ENCODE results near the gene LIMCH1. TPM values are rescaled to one million over a fixed set of nuclear protein-coding genes. Genes with fewer than 3 reads are reported as not detected.

Gene LIMCH1
- total RNA-seq, 2 experiments from 2014 or later: not detected

- CTCF ChIA-PET: no interaction called here
- POLR2A ChIA-PET: no interaction called here
- no peaks in the 10 kb centered on the region for H3K27me3 Mint-ChIP-seq (ENCODE audit: low read depth)
- DNase-seq (no peak), ATAC-seq (no peak)
- no peaks in the 10 kb centered on the region for H3K36me3 Mint-ChIP-seq (ENCODE audit: low read depth)
- no peak overlapping the region for H3K27ac Mint-ChIP-seq
- no peak overlapping the region for H3K4me3 Mint-ChIP-seq
- no peaks in the 10 kb centered on the region for H3K9me3 Mint-ChIP-seq (ENCODE audit: insufficient read depth)
- no peaks in the 10 kb centered on the region for H3K4me1 Mint-ChIP-seq (ENCODE audit: low read depth)
Observed at GRCh38 chr4:41620594-41621256, 82.8 kb downstream of the LIMCH1 start.

- no peaks in the 10 kb centered on the region for H3K36me3 Mint-ChIP-seq (ENCODE audit: low read depth)
- H3K4me1 Mint-ChIP-seq (ENCODE audit: low read depth): no peaks in the 10 kb centered on the region
- H3K9me3 Mint-ChIP-seq (ENCODE audit: insufficient read depth): no peaks in the 10 kb centered on the region
- H3K27me3 Mint-ChIP-seq (ENCODE audit: low read depth): no peaks in the 10 kb centered on the region
- no peak overlapping the region for H3K27ac Mint-ChIP-seq
- no peak overlapping the region for H3K4me3 Mint-ChIP-seq
- DNase-seq (no peak), ATAC-seq (no peak)
- ChIA-PET CTCF (interaction anchor here (1.1 kb wide), 1 partner anchor 343 kb away, joined by 3 read pairs; no protein-coding TSS in a partner anchor), POLR2A (no interaction called here)
Observed at GRCh38 chr4:41622787-41623186, 84.8 kb downstream of the LIMCH1 start.

- H3K4me1 Mint-ChIP-seq (ENCODE audit: low read depth): no peaks in the 10 kb centered on the region
- no peaks in the 10 kb centered on the region for H3K36me3 Mint-ChIP-seq (ENCODE audit: low read depth)
- POLR2A ChIA-PET: no interaction called here
- CTCF ChIA-PET: no interaction called here
- ATAC-seq (no peak), DNase-seq (no peak)
- no peak overlapping the region for H3K4me3 Mint-ChIP-seq
- H3K9me3 Mint-ChIP-seq (ENCODE audit: insufficient read depth): no peaks in the 10 kb centered on the region
- H3K27ac Mint-ChIP-seq: no peak overlapping the region
- no peaks in the 10 kb centered on the region for H3K27me3 Mint-ChIP-seq (ENCODE audit: low read depth)
Observed at GRCh38 chr4:41624765-41625164, 86.8 kb downstream of the LIMCH1 start.

GRCh38 chr4:41625531-41625930 lies 87.6 kb downstream of the LIMCH1 start:
- ATAC-seq (no peak), DNase-seq (no peak)
- Mint-ChIP-seq H3K27ac (no peak overlapping the region), H3K4me3 (no peak overlapping the region), H3K27me3 (ENCODE audit: low read depth) (no peaks in the 10 kb centered on the region), H3K4me1 (ENCODE audit: low read depth) (no peaks in the 10 kb centered on the region), H3K36me3 (ENCODE audit: low read depth) (no peaks in the 10 kb centered on the region), H3K9me3 (ENCODE audit: insufficient read depth) (no peaks in the 10 kb centered on the region)
- CTCF ChIA-PET: no interaction called here
- POLR2A ChIA-PET: no interaction called here

- ChIA-PET POLR2A (no interaction called here), CTCF (no interaction called here)
Observed at GRCh38 chr4:41628936-41629335, 91.0 kb downstream of the LIMCH1 start.

DNA sequence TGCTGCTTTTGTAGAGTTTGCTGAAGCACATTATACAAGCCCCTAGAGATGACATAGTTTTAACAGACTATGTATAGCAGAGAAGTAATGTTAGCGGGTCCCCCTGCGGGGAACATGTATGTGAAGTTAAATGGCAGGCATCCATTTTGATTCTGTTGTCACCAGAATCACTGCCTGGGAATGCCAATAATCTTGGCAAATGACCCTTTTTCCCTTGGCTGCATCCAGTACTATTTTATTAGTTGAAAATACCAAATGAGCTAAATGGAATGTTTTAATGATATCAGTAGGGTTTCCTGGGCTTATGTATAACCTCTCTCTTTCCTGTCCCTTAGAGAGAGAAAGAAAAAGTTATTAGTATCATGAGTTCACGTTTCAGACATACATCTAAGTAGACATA lies 93.6 kb downstream of the LIMCH1 start:
- Mint-ChIP-seq H3K27ac (no peak overlapping the region), H3K9me3 (ENCODE audit: insufficient read depth) (no peaks in the 10 kb centered on the region), H3K4me3 (no peak overlapping the region), H3K27me3 (ENCODE audit: low read depth) (no peaks in the 10 kb centered on the region), H3K4me1 (ENCODE audit: low read depth) (no peaks in the 10 kb centered on the region), H3K36me3 (ENCODE audit: low read depth) (no peaks in the 10 kb centered on the region)
- ChIA-PET POLR2A (no interaction called here), CTCF (no interaction called here)
- DNase-seq (no peak), ATAC-seq (no peak)

More at GRCh38 chr4:41628936-41629335, 91.0 kb downstream of the LIMCH1 start:
- no peaks in the 10 kb centered on the region for H3K27me3 Mint-ChIP-seq (ENCODE audit: low read depth)
- no peak overlapping the region for H3K4me3 Mint-ChIP-seq
- no peak overlapping the region for H3K27ac Mint-ChIP-seq
- H3K9me3 Mint-ChIP-seq (ENCODE audit: insufficient read depth): no peaks in the 10 kb centered on the region
- ATAC-seq: no peak
- H3K36me3 Mint-ChIP-seq (ENCODE audit: low read depth): no peaks in the 10 kb centered on the region
- H3K4me1 Mint-ChIP-seq (ENCODE audit: low read depth): no peaks in the 10 kb centered on the region
- no peak for DNase-seq

DNA sequence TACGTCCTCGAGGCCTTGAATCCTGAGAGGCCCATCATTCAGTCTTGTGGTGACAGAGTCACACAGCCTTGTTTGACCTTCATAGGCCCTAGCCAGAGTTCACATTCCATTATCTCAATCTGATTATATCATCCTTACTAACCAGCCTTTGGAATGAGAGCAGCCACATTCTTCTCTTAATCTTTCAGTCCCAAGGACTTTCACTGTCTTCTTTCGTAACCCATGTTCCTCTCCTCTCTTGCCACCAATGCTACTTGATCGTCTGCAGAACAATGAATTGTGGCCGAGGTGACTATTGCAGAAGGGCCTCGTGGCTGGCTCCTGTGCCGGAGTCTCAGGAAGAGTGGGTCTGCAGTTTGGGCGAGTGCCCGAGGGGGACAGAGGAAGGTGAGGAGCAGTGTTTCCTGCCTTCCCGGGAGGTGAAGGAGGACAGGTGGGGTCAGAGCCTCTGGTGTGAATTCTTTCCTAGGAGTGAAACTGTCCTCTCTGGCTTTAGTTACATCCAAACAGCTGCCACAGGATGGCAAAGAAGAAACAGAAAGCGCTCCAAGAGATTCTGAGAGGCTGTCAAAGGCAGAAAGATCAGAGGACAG lies 94.6 kb downstream of the LIMCH1 start:
- no peak for ATAC-seq
- H3K27ac Mint-ChIP-seq: no peak overlapping the region
- CTCF ChIA-PET: no interaction called here
- POLR2A ChIA-PET: no interaction called here
- no peak for DNase-seq
- H3K36me3 Mint-ChIP-seq (ENCODE audit: low read depth): no peaks in the 10 kb centered on the region
- H3K4me1 Mint-ChIP-seq (ENCODE audit: low read depth): no peaks in the 10 kb centered on the region
- no peaks in the 10 kb centered on the region for H3K27me3 Mint-ChIP-seq (ENCODE audit: low read depth)
- H3K4me3 Mint-ChIP-seq: no peak overlapping the region
- no peaks in the 10 kb centered on the region for H3K9me3 Mint-ChIP-seq (ENCODE audit: insufficient read depth)

DNA sequence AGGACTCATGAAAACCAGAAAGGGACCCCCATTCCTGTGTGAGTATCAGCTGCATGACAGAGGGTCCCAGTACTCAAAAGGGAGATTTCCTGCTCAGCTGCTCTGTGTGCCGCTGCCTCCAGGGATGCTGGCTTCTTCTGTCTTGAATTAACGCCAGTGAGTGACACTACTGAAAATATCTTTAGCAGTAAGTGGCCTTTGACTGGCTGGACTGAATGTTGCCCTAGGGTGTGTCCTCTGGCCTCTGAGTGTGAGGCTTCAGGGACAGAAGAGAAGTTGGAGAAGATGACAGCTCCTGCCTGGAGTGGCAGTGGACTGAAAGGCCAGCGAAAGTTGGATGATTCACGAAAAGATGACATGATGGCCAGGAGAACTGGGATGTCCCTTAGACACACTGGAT lies 95.4 kb downstream of the LIMCH1 start:
- H3K36me3 Mint-ChIP-seq (ENCODE audit: low read depth): no peaks in the 10 kb centered on the region
- H3K4me3 Mint-ChIP-seq: no peak overlapping the region
- no peak overlapping the region for H3K27ac Mint-ChIP-seq
- POLR2A ChIA-PET: no interaction called here
- no peak for DNase-seq
- H3K9me3 Mint-ChIP-seq (ENCODE audit: insufficient read depth): no peaks in the 10 kb centered on the region
- no peak for ATAC-seq
- H3K4me1 Mint-ChIP-seq (ENCODE audit: low read depth): no peaks in the 10 kb centered on the region
- H3K27me3 Mint-ChIP-seq (ENCODE audit: low read depth): no peaks in the 10 kb centered on the region
- CTCF ChIA-PET: no interaction called here

DNA sequence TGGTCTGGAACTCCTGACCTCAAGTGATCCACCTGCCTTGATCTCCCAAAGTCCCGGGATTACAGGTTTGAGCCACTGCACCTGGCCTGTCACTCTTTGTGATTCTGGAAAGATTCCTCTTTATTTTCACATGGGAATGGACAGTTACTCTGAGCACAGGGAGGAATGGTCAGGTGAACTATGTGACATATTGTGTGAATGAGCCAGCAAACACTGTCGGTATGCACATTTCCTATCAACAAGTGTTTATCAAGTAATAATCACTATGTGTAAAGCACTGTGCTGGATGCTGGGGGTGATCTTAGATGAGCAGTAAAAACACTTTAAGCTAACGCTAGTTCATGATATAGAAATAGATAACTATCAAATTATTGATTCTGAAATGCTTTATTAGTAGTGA lies 97.5 kb downstream of the LIMCH1 start:
- ChIA-PET CTCF (no interaction called here), POLR2A (no interaction called here)
- Mint-ChIP-seq H3K36me3 (ENCODE audit: low read depth) (no peaks in the 10 kb centered on the region), H3K27me3 (ENCODE audit: low read depth) (peaks cover 4% of the 10 kb centered on the region), H3K4me1 (ENCODE audit: low read depth) (no peaks in the 10 kb centered on the region), H3K4me3 (no peak overlapping the region), H3K27ac (no peak overlapping the region), H3K9me3 (ENCODE audit: insufficient read depth) (no peaks in the 10 kb centered on the region)
- ATAC-seq (no peak), DNase-seq (no peak)

- Mint-ChIP-seq H3K27ac (no peak overlapping the region), H3K9me3 (ENCODE audit: insufficient read depth) (no peaks in the 10 kb centered on the region), H3K36me3 (ENCODE audit: low read depth) (no peaks in the 10 kb centered on the region), H3K4me1 (ENCODE audit: low read depth) (no peaks in the 10 kb centered on the region), H3K27me3 (ENCODE audit: low read depth) (peaks cover 9% of the 10 kb centered on the region), H3K4me3 (no peak overlapping the region)
- ATAC-seq: no peak
- POLR2A ChIA-PET: no interaction called here
- CTCF ChIA-PET: no interaction called here
- no peak for DNase-seq
Observed at GRCh38 chr4:41638203-41638602, 100.2 kb downstream of the LIMCH1 start.

GRCh38 chr4:41638866-41639265 lies 100.9 kb downstream of the LIMCH1 start:
- H3K27ac Mint-ChIP-seq: no peak overlapping the region
- H3K4me3 Mint-ChIP-seq: no peak overlapping the region
- no peaks in the 10 kb centered on the region for H3K4me1 Mint-ChIP-seq (ENCODE audit: low read depth)
- POLR2A ChIA-PET: no interaction called here
- no peaks in the 10 kb centered on the region for H3K9me3 Mint-ChIP-seq (ENCODE audit: insufficient read depth)
- DNase-seq (no peak), ATAC-seq (no peak)
- CTCF ChIA-PET: no interaction called here
- no peaks in the 10 kb centered on the region for H3K36me3 Mint-ChIP-seq (ENCODE audit: low read depth)
- peaks cover 9% of the 10 kb centered on the region for H3K27me3 Mint-ChIP-seq (ENCODE audit: low read depth)

DNA sequence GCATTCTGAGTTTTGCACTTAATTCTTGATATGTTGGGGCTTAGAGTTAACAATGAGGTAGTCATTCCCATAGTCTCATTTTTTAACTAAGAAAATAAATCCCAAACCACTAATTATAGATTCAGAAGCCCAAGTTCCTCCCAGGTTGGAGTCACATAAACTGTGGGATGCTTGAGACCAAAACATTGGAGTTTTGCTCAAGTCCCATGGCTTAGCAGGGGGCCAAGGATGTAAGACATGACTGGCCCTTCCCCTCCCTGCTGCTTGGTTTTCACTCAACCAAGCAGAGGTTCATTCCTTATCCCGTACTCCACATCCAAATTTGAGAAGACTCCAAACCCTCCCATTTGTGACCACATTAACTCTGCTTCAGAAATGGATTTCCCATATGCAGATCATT lies 101.3 kb downstream of the LIMCH1 start:
- no peak overlapping the region for H3K4me3 Mint-ChIP-seq
- ATAC-seq (no peak), DNase-seq (no peak)
- CTCF ChIA-PET: no interaction called here
- H3K4me1 Mint-ChIP-seq (ENCODE audit: low read depth): no peaks in the 10 kb centered on the region
- no peak overlapping the region for H3K27ac Mint-ChIP-seq
- peaks cover 12% of the 10 kb centered on the region for H3K27me3 Mint-ChIP-seq (ENCODE audit: low read depth)
- H3K9me3 Mint-ChIP-seq (ENCODE audit: insufficient read depth): no peaks in the 10 kb centered on the region
- POLR2A ChIA-PET: no interaction called here
- no peaks in the 10 kb centered on the region for H3K36me3 Mint-ChIP-seq (ENCODE audit: low read depth)

DNA sequence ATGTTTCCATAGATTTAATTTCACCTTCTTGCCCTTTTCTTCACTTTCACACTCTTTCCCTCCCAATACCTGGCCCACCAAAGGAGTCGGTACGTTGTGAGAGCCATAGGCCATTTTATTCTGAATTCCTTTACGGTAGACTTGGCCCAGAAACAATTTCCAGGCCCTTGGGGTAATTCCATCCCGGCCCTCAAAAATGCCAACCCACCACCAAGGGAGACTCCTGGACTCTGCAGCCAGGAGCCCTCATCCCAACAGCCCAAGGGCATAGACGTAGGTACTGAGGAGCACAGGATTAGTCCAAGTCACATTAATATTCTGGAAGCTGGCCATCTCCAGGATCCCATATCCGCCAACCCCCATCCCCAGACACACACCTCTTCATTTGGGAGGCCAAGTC lies 102.9 kb downstream of the LIMCH1 start:
- ATAC-seq: no peak
- CTCF ChIA-PET: no interaction called here

More for the DNA sequence above, 102.9 kb downstream of the LIMCH1 start:
- Mint-ChIP-seq H3K27ac (no peak overlapping the region), H3K27me3 (ENCODE audit: low read depth) (peaks cover 22% of the 10 kb centered on the region), H3K9me3 (ENCODE audit: insufficient read depth) (no peaks in the 10 kb centered on the region), H3K36me3 (ENCODE audit: low read depth) (no peaks in the 10 kb centered on the region), H3K4me3 (no peak overlapping the region), H3K4me1 (ENCODE audit: low read depth) (no peaks in the 10 kb centered on the region)
- no peak for DNase-seq
- POLR2A ChIA-PET: no interaction called here
